ENCODE data around the gene PIK3C2G. TPM values are rescaled to one million over a fixed set of nuclear protein-coding genes. Genes with fewer than 3 reads are reported as not detected.

PIK3C2G gene
- total and polyA plus RNA-seq, 2 of the 13 experiments (the other 11 are each of a cell fraction or from before 2014, with no cell fraction given), result not detected

DNA sequence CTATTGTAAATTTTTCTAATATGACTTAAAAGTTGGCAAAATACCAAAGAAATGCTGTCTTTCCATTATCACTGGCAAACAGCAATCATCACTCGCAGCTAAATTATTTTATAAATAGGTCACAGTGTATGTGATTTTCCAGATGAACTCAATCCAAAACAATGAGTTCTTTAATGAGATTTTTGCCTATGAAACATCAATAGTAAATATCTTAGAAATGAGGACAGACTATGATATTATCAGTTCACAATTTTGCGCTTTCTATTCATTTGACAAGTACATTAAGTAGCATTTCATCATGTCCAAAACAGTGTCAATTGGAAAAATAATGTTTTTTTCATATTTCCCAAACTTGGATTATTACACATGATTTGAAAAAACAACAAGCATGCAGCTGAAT lies 65.7 kb downstream of the PIK3C2G start:
- DNase-seq (ENCODE audit: low spot score) (no peak), ATAC-seq (no peak), FAIRE-seq (no peak)
- WGBS (ENCODE audit: low lambda C conversion rate), result 33% methylated on average over 2 of the region's 2 CpGs
- no peak overlapping the region for H3K9ac ChIP-seq (ENCODE audit: insufficient read depth, low read depth, low read length)
- H4K20me1 ChIP-seq (ENCODE audit: insufficient read depth, low read length), result no peaks in the 10 kb centered on the region
- H3K27ac ChIP-seq (ENCODE audit: extremely low read length, insufficient read depth, low read length), result no peak overlapping the region
- no peaks in the 10 kb centered on the region for H3K27me3 ChIP-seq (ENCODE audit: control insufficient read depth in 1 of 2, insufficient read depth in 2 of 2, low read length in 2 of 2)
- H3K9me3 ChIP-seq (ENCODE audit: low read length), result no peaks in the 10 kb centered on the region
- no peaks in the 10 kb centered on the region for H3K36me3 ChIP-seq (replicated peaks in 1 of 2; ENCODE audit: control insufficient read depth in 1 of 2, insufficient read depth in 2 of 2, low read length in 2 of 2)
- in situ Hi-C loops (cut with HindIII; ENCODE audit: extremely low pct_ligation_motif_present, low pct_unique_long_range_greater_than_20kb), result loop anchor here (10.0 kb wide), 1 partner anchor 182 kb away; no protein-coding TSS in a partner anchor
- ChIA-PET POLR2A (no interaction called here), CTCF (ENCODE audit: low intra/inter-chr PET ratio, low total read pairs) (no interaction called here)
- TF ChIP-seq POGZ (CRISPR knock-in tag; IDR thresholded peaks at IDR 0.05) (no peak), ZNF274 (CRISPR knock-in tag; IDR thresholded peaks at IDR 0.05) (no peak), REL (CRISPR knock-in tag; conservative IDR thresholded peaks at IDR 0.05) (no peak), MYNN (CRISPR knock-in tag; IDR thresholded peaks at IDR 0.05; ENCODE audit: low read depth) (no peak), MBD4 (IDR thresholded peaks at IDR 0.05; ENCODE audit: borderline replicate concordance, low read length) (no peak), HES4 (CRISPR knock-in tag; IDR thresholded peaks at IDR 0.05; ENCODE audit: borderline replicate concordance) (no peak)
- TF ChIP-seq, protein P1, sequence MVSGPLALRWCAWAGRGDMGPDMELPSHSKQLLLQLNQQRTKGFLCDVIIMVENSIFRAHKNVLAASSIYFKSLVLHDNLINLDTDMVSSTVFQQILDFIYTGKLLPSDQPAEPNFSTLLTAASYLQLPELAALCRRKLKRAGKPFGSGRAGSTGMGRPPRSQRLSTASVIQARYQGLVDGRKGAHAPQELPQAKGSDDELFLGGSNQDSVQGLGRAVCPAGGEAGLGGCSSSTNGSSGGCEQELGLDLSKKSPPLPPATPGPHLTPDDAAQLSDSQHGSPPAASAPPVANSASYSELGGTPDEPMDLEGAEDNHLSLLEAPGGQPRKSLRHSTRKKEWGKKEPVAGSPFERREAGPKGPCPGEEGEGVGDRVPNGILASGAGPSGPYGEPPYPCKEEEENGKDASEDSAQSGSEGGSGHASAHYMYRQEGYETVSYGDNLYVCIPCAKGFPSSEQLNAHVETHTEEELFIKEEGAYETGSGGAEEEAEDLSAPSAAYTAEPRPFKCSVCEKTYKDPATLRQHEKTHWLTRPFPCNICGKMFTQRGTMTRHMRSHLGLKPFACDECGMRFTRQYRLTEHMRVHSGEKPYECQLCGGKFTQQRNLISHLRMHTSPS (CRISPR knock-in tag; IDR thresholded peaks at IDR 0.05; ENCODE audit: low read depth), result no peak
- no peak overlapping the region for H3K4me3 ChIP-seq (replicated peaks in 1 of 3; ENCODE audit: insufficient read depth in 1 of 3, low read depth in 2 of 3, low read length in 3 of 3)
- H3K79me2 ChIP-seq (ENCODE audit: insufficient read depth, low read length), result no peaks in the 10 kb centered on the region
- no peaks in the 10 kb centered on the region for H3K4me1 ChIP-seq (ENCODE audit: insufficient read depth, low read length)
- H2AFZ ChIP-seq (ENCODE audit: low read length), result no peak overlapping the region
- H3K4me2 ChIP-seq (ENCODE audit: low read depth, low read length), result no peak overlapping the region
- BruUV-seq (replicated peaks), result no TSS peak
- intact Hi-C loops (cut with micrococcal nuclease; ENCODE audit: unreplicated experiment), result no loop called here

DNA sequence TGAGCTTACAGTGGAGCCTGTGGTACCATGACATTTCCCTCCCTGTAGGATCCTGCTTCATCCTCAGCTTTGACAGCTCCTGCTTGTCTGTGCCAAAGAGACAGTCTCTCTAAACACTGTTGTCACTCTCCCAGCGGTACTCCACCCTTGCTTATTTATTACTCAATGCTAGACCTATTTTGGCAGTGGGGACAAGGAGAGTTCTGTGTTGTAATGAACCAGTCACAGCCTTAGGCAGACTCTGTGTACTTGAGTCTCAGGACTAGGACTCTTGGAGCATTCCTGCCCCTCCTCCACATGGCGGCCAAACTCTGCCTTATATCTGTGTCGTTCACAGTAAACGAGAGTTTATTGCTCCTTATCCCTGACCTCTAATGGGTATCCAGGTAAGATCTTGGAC lies 70.9 kb downstream of the PIK3C2G start:
- in situ Hi-C loops (cut with HindIII; ENCODE audit: extremely low pct_ligation_motif_present, low pct_unique_long_range_greater_than_20kb) (no loop called here), intact Hi-C loops (cut with micrococcal nuclease; ENCODE audit: unreplicated experiment) (no loop called here)
- POLR2A ChIA-PET, result no interaction called here
- Histone ChIP-seq H3K9ac (ENCODE audit: insufficient read depth, low read depth, low read length) (no peak overlapping the region), H3K79me2 (ENCODE audit: insufficient read depth, low read length) (no peaks in the 10 kb centered on the region), H4K20me1 (ENCODE audit: insufficient read depth, low read length) (no peaks in the 10 kb centered on the region), H3K4me1 (ENCODE audit: insufficient read depth, low read length) (no peaks in the 10 kb centered on the region), H3K27ac (ENCODE audit: extremely low read length, insufficient read depth, low read length) (no peak overlapping the region), H3K4me3 (replicated peaks in 1 of 3; ENCODE audit: insufficient read depth in 1 of 3, low read depth in 2 of 3, low read length in 3 of 3) (no peak overlapping the region), H3K36me3 (replicated peaks in 1 of 2; ENCODE audit: control insufficient read depth in 1 of 2, insufficient read depth in 2 of 2, low read length in 2 of 2) (no peaks in the 10 kb centered on the region), H3K9me3 (ENCODE audit: low read length) (no peaks in the 10 kb centered on the region), H3K4me2 (ENCODE audit: low read depth, low read length) (no peak overlapping the region), H3K27me3 (ENCODE audit: control insufficient read depth in 1 of 2, insufficient read depth in 2 of 2, low read length in 2 of 2) (no peaks in the 10 kb centered on the region), H2AFZ (ENCODE audit: low read length) (no peak overlapping the region)
- WGBS (ENCODE audit: low lambda C conversion rate), result 14% methylated on average over 4 of the region's 4 CpGs
- FAIRE-seq (no peak), ATAC-seq (no peak), DNase-seq (ENCODE audit: low spot score) (no peak)
- no TSS peak for BruUV-seq (replicated peaks)
- CTCF ChIA-PET (ENCODE audit: low intra/inter-chr PET ratio, low total read pairs), result no interaction called here
- TF ChIP-seq RARG (CRISPR knock-in tag; IDR thresholded peaks at IDR 0.05; ENCODE audit: low read depth) (no peak), HHEX (CRISPR knock-in tag; IDR thresholded peaks at IDR 0.05) (no peak), RCOR2 (CRISPR knock-in tag; IDR thresholded peaks at IDR 0.05) (no peak), SNAI1 (CRISPR knock-in tag; IDR thresholded peaks at IDR 0.05; ENCODE audit: borderline replicate concordance) (no peak), ZNF577 (CRISPR knock-in tag; IDR thresholded peaks at IDR 0.05; ENCODE audit: borderline replicate concordance, low read depth) (no peak), PRMT3 (CRISPR knock-in tag; IDR thresholded peaks at IDR 0.05; ENCODE audit: borderline replicate concordance, low read depth) (no peak), TEAD3 (CRISPR knock-in tag; optimal IDR thresholded peaks at IDR 0.05; ENCODE audit: borderline replicate concordance) (no peak), EP300 (IDR thresholded peaks at IDR 0.05; ENCODE audit: low read depth in 2 of 2, low read length in 2 of 2) (no peak), EP300 (CRISPR knock-in tag; IDR thresholded peaks at IDR 0.05; ENCODE audit: borderline replicate concordance) (no peak), NFRKB (IDR thresholded peaks at IDR 0.05) (no peak)
